A549 (cell line): ENCODE data around the gene HDAC7.

ENCODE experiments used
- CBX2 ChIP-seq: fragments of 200-600 bp; sonication (generic); IDR thresholded peaks from 2 replicates; pipeline ENCODE4 v1.6.1; 2016; ENCODE audit warnings: low read depth, mild to moderate bottlenecking, borderline replicate concordance
- CTCF ChIP-seq: fragments of >200 bp; sonication (Bioruptor Twin); formaldehyde crosslinking; IDR thresholded peaks from 3 replicates; pipeline ENCODE4 v1.5.1; 2016
- EP300 ChIP-seq, 2 experiments: fragments of >200 bp; sonication (Bioruptor Twin); formaldehyde crosslinking; IDR thresholded peaks; 2 replicates in 1 of 2; 3 replicates in 1 of 2; pipeline ENCODE4 v1.6.1; 2016 to 2017
- FOSL2 ChIP-seq, 2 experiments: fragments of 450-650 bp in 1 of 2; fragments of >200 bp in 1 of 2; sonication (Bioruptor Twin) in 1 of 2; formaldehyde crosslinking; IDR thresholded peaks; 2 replicates each; pipeline versions ENCODE4 v1.5.0 to v1.6.1; 2016 to 2020; ENCODE audit warnings: mild to moderate bottlenecking in 1 of 2, moderate library complexity in 1 of 2
- NR3C1 ChIP-seq: fragments of >200 bp; sonication (Bioruptor Twin); formaldehyde crosslinking; IDR thresholded peaks from 3 replicates; pipeline ENCODE4 v1.6.1; 2017
- POLR2A ChIP-seq: IDR thresholded peaks from 2 replicates; pipeline ENCODE4 v1.6.1; 2012; ENCODE audit warnings: mild to moderate bottlenecking, low read length
- POLR2AphosphoS2 ChIP-seq: conservative IDR thresholded peaks from 2 replicates; pipeline ENCODE4 v1.6.1; 2012; ENCODE audit warnings: low read length, improper control_type of control experiment, inconsistent platforms
- RARB ChIP-seq: fragments of 250-450 bp; sonication (Bioruptor Pico); IDR thresholded peaks from 2 replicates; pipeline ENCODE4 v1.8.0; 2021; ENCODE audit warnings: mild to moderate bottlenecking, moderate library complexity
- RCOR1 ChIP-seq: fragments of 150-350 bp; IDR thresholded peaks from 2 replicates; pipeline ENCODE4 v1.6.1; 2014; ENCODE audit warnings: antibody characterized with exemption, low read length, low read depth
- SMC3 ChIP-seq: fragments of >200 bp; sonication (Bioruptor Twin); formaldehyde crosslinking; IDR thresholded peaks from 3 replicates; pipeline ENCODE4 v1.6.1; 2018; ENCODE audit warnings: inconsistent platforms
- SREBF2 ChIP-seq: fragments of 450-650 bp; IDR thresholded peaks from 2 replicates; pipeline ENCODE4 v1.6.1; 2014; ENCODE audit warnings: mild to moderate bottlenecking, moderate library complexity
- TFCP2L1 ChIP-seq: fragments of 250-450 bp; sonication (Bioruptor Pico); IDR thresholded peaks from 2 replicates; pipeline ENCODE4 v1.5.0; 2021; ENCODE audit warnings: mild to moderate bottlenecking
- USF2 ChIP-seq: fragments of 450-650 bp; IDR thresholded peaks from 2 replicates; pipeline ENCODE4 v1.6.1; 2014; ENCODE audit warnings: antibody characterized with exemption
- TF ChIP-seq, protein P1 (sequence below): IDR thresholded peaks from 2 replicates; pipeline ENCODE4 v1.6.1; 2012

GRCh38 chr12:47789141-47789540 lies 30.6 kb downstream of the HDAC7 start:
- TF ChIP-seq POLR2A (no peak), CTCF (no peak), NR3C1 (no peak), EP300 (IDR thresholded peaks at IDR 0.05) (no peak), FOSL2 (IDR thresholded peaks at IDR 0.05) (no peak), FOSL2 (CRISPR knock-in tag; IDR thresholded peaks at IDR 0.05) (no peak), SREBF2 (no peak), USF2 (no peak), TFCP2L1 (CRISPR knock-in tag) (no peak), RCOR1 (no peak), SMC3 (no peak), CBX2 (no peak), RARB (CRISPR knock-in tag) (no peak), POLR2AphosphoS2 (no peak)
- TF ChIP-seq, protein P1, sequence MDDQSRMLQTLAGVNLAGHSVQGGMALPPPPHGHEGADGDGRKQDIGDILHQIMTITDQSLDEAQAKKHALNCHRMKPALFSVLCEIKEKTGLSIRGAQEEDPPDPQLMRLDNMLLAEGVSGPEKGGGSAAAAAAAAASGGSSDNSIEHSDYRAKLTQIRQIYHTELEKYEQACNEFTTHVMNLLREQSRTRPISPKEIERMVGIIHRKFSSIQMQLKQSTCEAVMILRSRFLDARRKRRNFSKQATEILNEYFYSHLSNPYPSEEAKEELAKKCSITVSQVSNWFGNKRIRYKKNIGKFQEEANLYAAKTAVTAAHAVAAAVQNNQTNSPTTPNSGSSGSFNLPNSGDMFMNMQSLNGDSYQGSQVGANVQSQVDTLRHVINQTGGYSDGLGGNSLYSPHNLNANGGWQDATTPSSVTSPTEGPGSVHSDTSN, result no peak
